Gastroesophageal sphincter (tissue), 4 donors: ENCODE data around the gene FKBP15. TPM values are rescaled to one million over a fixed set of nuclear protein-coding genes. Genes with fewer than 3 reads are reported as not detected.

Experiments used
- ATAC-seq: fragments of 150-250 bp; one replicate; pipeline ENCODE4 v1.9.1; 2016; ENCODE audit warnings: mild to moderate bottlenecking, moderate library complexity
- H3K27ac ChIP-seq, 4 donors: fragments of 200-600 bp; sonication (generic) in 3 of 4; 1 replicate in 3 of 4; 2 replicates in 1 of 4; pipeline ENCODE4 v1.5.1; 2016 to 2019
- H3K27me3 ChIP-seq: fragments of 200-600 bp; sonication (generic); one replicate; pipeline ENCODE4 v1.5.1; 2019
- H3K36me3 ChIP-seq, 2 donors: fragments of 200-600 bp; sonication (generic); one replicate each; pipeline ENCODE4 v1.5.1; 2019; ENCODE audit warnings: control low read depth in 1 of 2
- H3K4me1 ChIP-seq, 3 donors: fragments of 200-600 bp; sonication (generic); 1 replicate in 2 of 3; 2 replicates in 1 of 3; pipeline ENCODE4 v1.5.1; 2016 to 2019; ENCODE audit warnings: control low read depth in 2 of 3
- H3K4me3 ChIP-seq, 2 donors: fragments of 200-600 bp; sonication (generic); one replicate each; pipeline ENCODE4 v1.5.1; 2019; ENCODE audit warnings: mild to moderate bottlenecking in 1 of 2, moderate library complexity in 1 of 2
- H3K9me3 ChIP-seq, 3 donors: fragments of 200-600 bp; sonication (generic); one replicate each; pipeline ENCODE4 v1.5.1; 2017 to 2019; ENCODE audit warnings: control low read depth in 2 of 3
- CTCF ChIP-seq, 4 experiments: fragments of 200-600 bp in 2 of 4; fragments of 450-650 bp in 2 of 4; sonication (generic) in 1 of 4; IDR thresholded peaks; one replicate each; pipeline ENCODE4 v1.5.1; 2017 to 2019; ENCODE audit warnings: antibody characterized with exemption in 4 of 4, mild to moderate bottlenecking in 2 of 4, moderate library complexity in 2 of 4
- EP300 ChIP-seq: sonication (generic); formaldehyde crosslinking; IDR thresholded peaks from one replicate; pipeline ENCODE4 v1.6.1; 2017; ENCODE audit warnings: antibody characterized with exemption, mild to moderate bottlenecking
- POLR2A ChIP-seq, 2 donors: fragments of 450-650 bp; IDR thresholded peaks; one replicate each; pipeline ENCODE4 v1.6.1; 2017; ENCODE audit warnings: antibody characterized with exemption in 2 of 2, mild to moderate bottlenecking in 2 of 2, moderate library complexity in 1 of 2
- POLR2AphosphoS5 ChIP-seq: sonication (generic); formaldehyde crosslinking; IDR thresholded peaks from one replicate; pipeline ENCODE4 v1.6.1; 2017; ENCODE audit warnings: antibody characterized with exemption
- WGBS, 2 donors: methylation state at CpG; one replicate each; pipeline ENCODE4 v1.1.5; 2018; ENCODE audit warnings: low coverage in 1 of 2; 5-methylcytosine and 5-hydroxymethylcytosine counted together
- total RNA-seq, 4 donors: library from RNA; depleted of rRNA; stranded (reverse); fragments of >200 nt; gene quantifications; one replicate each; pipeline ENCODE4 v1.1.0, GENCODE V29; 2016

Gene FKBP15
- total RNA-seq, 4 donors from 2014 or later, result 20.2 to 30.7 (median 22.7) TPM

DNA sequence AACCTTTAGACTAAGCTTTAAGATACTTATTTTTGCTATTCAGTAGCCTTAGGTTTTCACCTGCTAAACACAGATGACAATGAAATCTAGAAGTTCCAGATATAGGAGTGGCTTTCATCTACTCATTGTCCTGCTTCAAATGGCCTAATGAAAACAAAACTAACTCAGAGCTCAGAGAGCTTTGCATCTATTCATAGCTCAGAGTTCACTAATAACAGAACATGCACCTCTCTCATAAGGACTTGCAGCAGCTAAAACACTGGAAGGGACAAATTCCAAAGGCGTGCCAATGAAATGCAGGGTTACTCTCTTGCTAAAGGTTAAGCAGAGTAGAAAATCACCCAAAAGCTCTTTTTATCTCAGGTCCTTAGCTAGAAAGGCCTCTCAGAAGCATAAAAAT, 41.2 kb downstream of the FKBP15 start:
- no peaks in the 10 kb centered on the region for H3K27me3 ChIP-seq
- 45 to 86% methylated on average over 1 of the region's 1 CpG for WGBS, 2 donors
- H3K4me3 ChIP-seq, result no peak overlapping the region
- no peak for TF ChIP-seq POLR2A (IDR thresholded peaks at IDR 0.05)
- no peak for TF ChIP-seq EP300
- no peak for TF ChIP-seq CTCF (IDR thresholded peaks at IDR 0.05)
- TF ChIP-seq POLR2AphosphoS5, result no peak
- no peak overlapping the region for H3K27ac ChIP-seq
- peaks cover 15 to 98% of the 10 kb centered on the region in 2 donors for H3K36me3 ChIP-seq
- no peak for ATAC-seq
- H3K4me1 ChIP-seq, result no peaks in the 10 kb centered on the region
- no peaks in the 10 kb centered on the region for H3K9me3 ChIP-seq

DNA sequence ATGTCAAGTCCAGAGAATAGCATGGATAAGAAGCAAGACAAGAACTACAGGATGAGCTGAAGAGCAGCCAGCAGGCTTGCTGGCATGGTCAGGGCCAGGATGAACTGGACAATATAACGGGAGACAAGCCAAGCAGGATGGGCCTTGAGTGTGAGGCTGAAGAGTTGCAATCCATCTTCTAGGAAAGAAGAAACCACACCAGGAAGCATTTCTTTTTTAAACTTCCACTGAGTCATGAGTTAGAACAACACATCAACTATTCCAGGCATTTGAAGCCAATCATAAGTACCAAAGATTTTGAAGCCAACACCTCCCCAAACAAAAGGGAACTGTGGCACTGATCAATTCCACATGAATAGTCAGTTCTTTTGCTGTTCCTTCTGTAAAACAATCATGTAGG, 43.0 kb downstream of the FKBP15 start:
- Histone ChIP-seq H3K27me3 (no peaks in the 10 kb centered on the region), H3K4me3 (no peak overlapping the region), H3K27ac (no peak overlapping the region), H3K4me1 (no peaks in the 10 kb centered on the region), H3K36me3 (peaks cover 12 to 96% of the 10 kb centered on the region in 2 donors), H3K9me3 (no peaks in the 10 kb centered on the region)
- WGBS, 2 donors, result 50 to 100% methylated on average over 1 of the region's 1 CpG
- no peak for TF ChIP-seq POLR2AphosphoS5
- TF ChIP-seq CTCF (IDR thresholded peaks at IDR 0.05), result no peak
- TF ChIP-seq POLR2A (IDR thresholded peaks at IDR 0.05), result no peak
- TF ChIP-seq EP300, result no peak
- ATAC-seq, result no peak

DNA sequence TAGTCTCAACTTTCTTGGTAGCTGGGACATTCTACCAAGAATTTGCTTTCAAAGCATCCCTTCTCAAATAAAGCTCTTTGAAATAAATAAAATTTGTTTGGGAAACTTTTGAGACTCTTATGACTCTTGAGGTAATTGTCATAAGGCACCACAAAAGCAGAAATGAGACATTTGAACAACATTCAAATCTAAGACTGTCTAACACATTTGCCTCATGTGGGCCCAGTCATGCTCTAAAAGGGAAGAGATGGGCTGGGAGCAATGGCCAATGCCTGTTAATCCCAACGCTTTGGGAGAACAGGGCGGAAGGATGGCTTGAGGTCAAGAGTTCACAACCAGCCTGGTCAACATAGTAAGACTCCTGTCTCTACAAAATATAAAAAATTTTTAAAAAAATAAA, 43.8 kb downstream of the FKBP15 start:
- TF ChIP-seq CTCF (IDR thresholded peaks at IDR 0.05), result no peak
- TF ChIP-seq POLR2AphosphoS5, result no peak
- TF ChIP-seq POLR2A (IDR thresholded peaks at IDR 0.05), result no peak
- TF ChIP-seq EP300, result no peak
- WGBS, 2 donors, result 94 to 96% methylated on average over 2 of the region's 2 CpGs
- no peak for ATAC-seq
- Histone ChIP-seq H3K4me1 (no peaks in the 10 kb centered on the region), H3K27me3 (no peaks in the 10 kb centered on the region), H3K9me3 (no peaks in the 10 kb centered on the region), H3K36me3 (peaks cover 16 to 96% of the 10 kb centered on the region in 2 donors), H3K27ac (no peak overlapping the region), H3K4me3 (no peak overlapping the region)

- WGBS, 2 donors, result 97 to 100% methylated on average over 2 to 6 of the region's 6 CpGs
- peaks cover 16 to 96% of the 10 kb centered on the region in 2 donors for H3K36me3 ChIP-seq
Measured at GRCh38 chr9:113176803-113177202, 44.3 kb downstream of the FKBP15 start.

More at GRCh38 chr9:113176803-113177202, 44.3 kb downstream of the FKBP15 start:
- no peaks in the 10 kb centered on the region for H3K9me3 ChIP-seq
- no peaks in the 10 kb centered on the region for H3K27me3 ChIP-seq
- H3K27ac ChIP-seq, result no peak overlapping the region
- H3K4me1 ChIP-seq, result no peaks in the 10 kb centered on the region
- H3K4me3 ChIP-seq, result no peak overlapping the region
- TF ChIP-seq POLR2A (IDR thresholded peaks at IDR 0.05), result no peak
- TF ChIP-seq POLR2AphosphoS5, result no peak
- no peak for TF ChIP-seq CTCF (IDR thresholded peaks at IDR 0.05)
- ATAC-seq, result no peak
